K562 (cell line): ENCODE results near the gene FAM200B. TPM values are rescaled to one million over a fixed set of nuclear protein-coding genes. Genes with fewer than 3 reads are reported as not detected.
A peak's percentile ranks its signal among the peaks of the same experiment; 100 is the strongest.

Experiments used
- ATAC-seq: fragments of 200-7000 bp; cut with Tn5 transposase; 3 replicates; pipeline ENCODE4 v1.9.1; 2020; ENCODE audit warnings: moderate library complexity
- BruUV-seq: library from RNA; stranded (reverse); fragments of 400-500 nt; replicated peaks from 2 replicates; lab custom pipeline; 2021; lab: Mats Ljungman, UMichigan
- CTCF ChIA-PET: fragments of 300-600 bp; formaldehyde crosslinking; extraction: SDS; loops from one replicate; lab custom pipeline; 2021; ENCODE audit warnings: low intra/inter-chr PET ratio; lab: Yijun Ruan, JAX
- POLR2A ChIA-PET: fragments of 300-600, 350-650 bp; sonication (Branson Sonifier 250); formaldehyde crosslinking; extraction: SDS; loops from one replicate; lab custom pipeline; 2021; ENCODE audit warnings: antibody characterized with exemption, inconsistent platforms; lab: Yijun Ruan, JAX
- DNase-seq, 4 experiments: peaks; one replicate each; pipeline versions ENCODE4 v3.0.0 to v3.0.0-alpha.2; 2011 to 2018; ENCODE audit warnings: low spot score in 3 of 4, mixed read lengths in 3 of 4; ENCODE audit errors: extremely low read depth in 1 of 4
- FAIRE-seq: peaks from 2 replicates; lab custom pipeline; 2011; peaks lifted over from hg19 to GRCh38; lab: Jason Lieb, UNC
- H2AFZ ChIP-seq: 2 replicates; pipeline ENCODE4 v1.6.0; 2011; ENCODE audit warnings: low read depth, low read length, control low read depth, inconsistent platforms
- H3K27ac ChIP-seq: fragments of 200-600 bp; 3 replicates; pipeline ENCODE4 v1.8.0; 2011; ENCODE audit warnings: low read depth, mild to moderate bottlenecking, control low read depth, inconsistent platforms, low read length, moderate library complexity, mixed read lengths; ENCODE audit errors: extremely low read depth
- H3K27me3 ChIP-seq, 2 experiments: fragments of 300-600 bp in 1 of 2; 2 replicates in 1 of 2; 3 replicates in 1 of 2; pipeline versions ENCODE4 v1.6.0 to v1.8.0; 2011; ENCODE audit warnings: inconsistent platforms in 2 of 2, low read length in 2 of 2, mild to moderate bottlenecking in 1 of 2, mixed read lengths in 1 of 2, moderate library complexity in 1 of 2; ENCODE audit not compliant: control insufficient read depth in 2 of 2, insufficient read depth in 2 of 2
- H3K36me3 ChIP-seq: fragments of 300-600 bp; 3 replicates; pipeline ENCODE4 v1.8.0; 2011; ENCODE audit warnings: mild to moderate bottlenecking, low read length, inconsistent platforms; ENCODE audit not compliant: control insufficient read depth, insufficient read depth
- H3K4me1 ChIP-seq, 2 experiments: fragments of 200-600 bp in 1 of 2; replicated peaks in 1 of 2; 2 replicates in 1 of 2; 3 replicates in 1 of 2; pipeline versions ENCODE4 v1.5.1 to v1.8.0; 2011; ENCODE audit warnings: inconsistent platforms in 2 of 2, low read length in 2 of 2, mild to moderate bottlenecking in 1 of 2, mixed read lengths in 1 of 2, moderate library complexity in 1 of 2; ENCODE audit not compliant: control insufficient read depth in 2 of 2, insufficient read depth in 2 of 2
- H3K4me2 ChIP-seq: 2 replicates; pipeline ENCODE4 v1.6.1; 2011; ENCODE audit warnings: low read length, control low read depth, inconsistent platforms, mixed read lengths; ENCODE audit not compliant: insufficient read depth
- H3K4me3 ChIP-seq: fragments of 200-600 bp; sonication (generic), shearing (Covaris generic); 2 replicates; pipeline ENCODE4 v1.5.1; 2016; ENCODE audit warnings: control low read depth, inconsistent platforms
- H3K79me2 ChIP-seq: fragments of 200-600 bp; 3 replicates; pipeline ENCODE4 v1.8.0; 2011; ENCODE audit warnings: low read length, inconsistent platforms; ENCODE audit not compliant: control insufficient read depth, insufficient read depth
- H3K9ac ChIP-seq, 2 experiments: 2 replicates each; pipeline versions ENCODE4 v1.6.0 to v1.6.1; 2011; ENCODE audit warnings: low read depth in 2 of 2, low read length in 2 of 2, control low read depth in 1 of 2, inconsistent platforms in 1 of 2, mild to moderate bottlenecking in 1 of 2, mixed read lengths in 1 of 2; ENCODE audit not compliant: insufficient read depth in 1 of 2
- H3K9me1 ChIP-seq: one replicate; pipeline ENCODE4 v1.6.0; 2011; ENCODE audit warnings: inconsistent platforms, mild to moderate bottlenecking, low read length, moderate library complexity; ENCODE audit not compliant: control insufficient read depth, insufficient read depth
- H3K9me3 ChIP-seq: replicated peaks from 2 replicates; pipeline ENCODE4 v1.5.1; 2011; ENCODE audit warnings: low read depth, low read length, inconsistent platforms; ENCODE audit not compliant: control insufficient read depth, insufficient read depth
- H4K20me1 ChIP-seq: replicated peaks from 2 replicates; pipeline ENCODE4 v1.6.1; 2011; ENCODE audit warnings: low read length, inconsistent platforms, mixed read lengths; ENCODE audit not compliant: control insufficient read depth, insufficient read depth
- HNRNPLL ChIP-seq: fragments of 200-400 bp; formaldehyde crosslinking; IDR thresholded peaks from 2 replicates; pipeline ENCODE4 v1.6.1; 2017; ENCODE audit warnings: low read length, low read depth, mild to moderate bottlenecking; ENCODE audit not compliant: poor library complexity, severe bottlenecking
- TCF7 ChIP-seq: sonication (generic); IDR thresholded peaks from 2 replicates; pipeline ENCODE4 v1.6.1; 2016; ENCODE audit warnings: antibody characterized with exemption, borderline replicate concordance
- TFAM ChIP-seq: fragments of 250-450 bp; sonication (Bioruptor Pico); conservative IDR thresholded peaks from 2 replicates; pipeline ENCODE4 v1.5.0; 2021; ENCODE audit warnings: mild to moderate bottlenecking, moderate library complexity
- ZNF318 ChIP-seq, 2 experiments: fragments of 450-650 bp; IDR thresholded peaks; 2 replicates each; pipeline ENCODE4 v1.6.1; 2016; ENCODE audit warnings: mild to moderate bottlenecking in 2 of 2, borderline replicate concordance in 1 of 2, low read depth in 1 of 2, moderate library complexity in 1 of 2
- ZNF655 ChIP-seq: fragments of 250-450 bp; sonication (Bioruptor Pico); IDR thresholded peaks from 2 replicates; pipeline ENCODE4 v1.5.0; 2021
- WGBS: fragments of 100-300 bp; shearing (Covaris generic); methylation state at CpG from one replicate; pipeline ENCODE4 v1.1.6; 2016; ENCODE audit warnings: low coverage, mixed read lengths; ENCODE audit not compliant: insufficient coverage; ENCODE audit errors: missing lambda C conversion rate; 5-methylcytosine and 5-hydroxymethylcytosine counted together
- in situ Hi-C: fragments of 300-500 bp; cut with MboI; formaldehyde crosslinking; loops from 4 replicates; pipeline ENCODE4 v1.15.0; 2018; ENCODE audit warnings: inconsistent platforms, mixed read lengths
- intact Hi-C: fragments of 100-400 bp; cut with micrococcal nuclease; formaldehyde crosslinking; loops from 2 replicates; pipeline ENCODE4 v1.14.2; 2022
- polyA plus RNA-seq, 8 experiments: library from polyadenylated mRNA; depleted of rRNA in 4 of 8; stranded (reverse) in 5 of 8; unstranded in 3 of 8; fragments of >200 nt; fragmentation: Nextera tagmentation in 2 of 8; fragmentation: Illumina TruSeq in 1 of 8; extraction: Ambion mirVana in 2 of 8; extraction: Trizol in 1 of 8; gene quantifications; 2 replicates each; pipeline versions ENCODE4 v1.2.1 to v1.2.3, GENCODE V29; 2011 to 2014; ENCODE audit warnings: inconsistent platforms in 1 of 8, missing spikeins in 1 of 8
- total RNA-seq, 7 experiments: library from RNA; depleted of rRNA in 6 of 7; stranded (reverse); fragments of >200 nt in 6 of 7; fragmentation: Illumina TruSeq in 2 of 7; extraction: Trizol in 2 of 7; gene quantifications; 2 replicates each; pipeline versions ENCODE4 v1.2.1 to v1.2.3, GENCODE V29; 2011 to 2021; ENCODE audit warnings: low replicate concordance in 1 of 7

The FAM200B gene
- total and polyA plus RNA-seq, 9 of the 15 experiments (the other 6 are each of a cell fraction or from before 2014, with no cell fraction given) = 17.4 to 48.0 (median 25.5) TPM

- TF ChIP-seq ZNF655 (no peak), HNRNPLL (no peak)
- TF ChIP-seq, all 486 proteins: peak for 3
Observed at GRCh38 chr4:15682242-15683142, 865 bp downstream of the FAM200B start (continued).

GRCh38 chr4:15683143-15683495 lies 1.5 kb downstream of the FAM200B start:
- Histone ChIP-seq H3K9me3 (no peaks in the 10 kb centered on the region), H3K9me1 (no peaks in the 10 kb centered on the region), H3K36me3 (peaks cover 45% of the 10 kb centered on the region), H3K79me2 (peaks cover 68% of the 10 kb centered on the region), H3K4me3 (peak overlapping the region; percentile 67; the same call in 1 of the 2 replicates), H3K9ac (peak overlapping the region in 1 of 2 experiments; percentile 96; a peak in 2 of 4 replicates), H2AFZ (no peak overlapping the region; the same call in 1 of the 2 replicates), H3K4me2 (peak overlapping the region; percentile 93), H3K27me3 (no peaks in the 10 kb centered on the region), H3K27ac (no peak overlapping the region), H4K20me1 (no peaks in the 10 kb centered on the region), H3K4me1 (peaks cover 3 to 4% of the 10 kb centered on the region in 2 experiments; a peak in 1 of 5 replicates)
- DNase-seq (no peak), FAIRE-seq (no peak), ATAC-seq (no peak)
- POLR2A ChIA-PET = interaction anchor here (2.2 kb wide), 1 partner anchor 27 kb away, joined by 9 read pairs; no protein-coding TSS in a partner anchor
- in situ Hi-C loops = no loop called here
- WGBS = 61% methylated on average over 2 of the region's 2 CpGs
- intact Hi-C loops = loop anchor here (10.0 kb wide), 1 partner anchor 542 kb away; the partner anchor contains the start of gene TAPT1
- CTCF ChIA-PET = no interaction called here
- no TSS peak for BruUV-seq
- TF ChIP-seq TCF7 (no peak), ZNF318 (IDR thresholded peaks at IDR 0.05; ENCODE audit: borderline replicate concordance in 1 of 2, low read depth in 1 of 2) (no peak), TFAM (no peak)
